D341Med (cell line): ENCODE results near the gene ZBTB11.
A peak's percentile ranks its signal among the peaks of the same experiment; 100 is the strongest.
"Not testable (repeated sequence)": the region's sequence is repeated elsewhere in the genome, so short reads cannot be mapped to it uniquely, and the experiment has no call there.

Source experiments
- DNase-seq: peaks from one replicate; pipeline ENCODE4 v3.0.0; 2012; ENCODE audit warnings: low spot score

Gene ZBTB11

DNA sequence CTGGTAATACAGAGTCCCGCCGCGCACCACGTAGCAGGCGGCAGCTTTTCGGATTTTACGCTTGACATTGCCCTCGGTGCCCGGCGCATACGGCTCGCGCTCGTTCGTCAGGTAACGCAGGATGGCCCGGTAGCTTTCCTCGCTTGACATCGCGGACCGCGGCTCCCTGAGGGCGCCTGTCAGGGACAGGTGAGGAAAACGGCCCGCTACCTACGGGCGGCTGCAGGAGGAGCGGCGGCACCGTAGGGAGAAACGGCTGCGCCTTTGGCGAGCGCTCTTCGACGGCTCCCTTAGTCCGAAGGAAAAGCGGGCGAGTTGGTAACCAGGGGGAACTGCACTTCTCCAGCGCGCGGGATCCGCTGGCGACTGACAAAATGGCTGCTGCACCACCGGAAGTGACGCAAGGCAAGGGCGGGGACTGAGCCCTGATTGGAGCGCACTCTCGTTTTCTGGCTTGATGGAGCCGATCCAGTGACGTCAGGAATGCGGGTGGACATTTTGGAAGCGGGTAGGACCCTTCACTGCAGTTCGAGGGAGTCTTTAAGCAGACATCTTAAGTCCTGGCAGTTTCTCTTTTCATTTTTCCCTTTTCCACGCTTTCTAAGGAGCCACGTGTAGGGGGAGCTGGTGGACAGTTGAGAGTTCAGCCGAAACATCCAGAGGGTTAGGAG, at the start of gene ZBTB11:
ZBTB11 (minus strand) TSS at position 368 of the 671 bp plus-strand sequence; CDS start at position 150, 218 bp downstream.
- peak; percentile 93 for DNase-seq

DNA sequence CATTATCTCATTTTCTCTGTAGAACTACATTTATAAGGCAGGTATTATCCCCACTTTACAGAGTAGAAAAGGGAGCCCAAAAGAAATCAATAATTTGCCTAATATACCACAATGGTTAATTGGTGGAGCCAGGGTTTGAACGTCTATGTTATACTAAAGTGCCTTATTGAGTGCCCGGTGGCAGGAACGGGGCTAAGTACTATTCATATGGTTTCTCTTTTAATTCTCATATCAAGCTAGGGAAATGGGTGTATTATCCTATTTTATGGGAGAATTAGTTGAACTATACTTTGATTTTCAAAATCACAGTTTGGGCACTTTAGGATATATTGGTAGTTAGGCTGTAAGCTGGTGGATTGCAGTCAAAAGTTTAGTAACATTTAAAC, 49.0 kb upstream of the ZBTB11 start:
- no peak for DNase-seq

DNA sequence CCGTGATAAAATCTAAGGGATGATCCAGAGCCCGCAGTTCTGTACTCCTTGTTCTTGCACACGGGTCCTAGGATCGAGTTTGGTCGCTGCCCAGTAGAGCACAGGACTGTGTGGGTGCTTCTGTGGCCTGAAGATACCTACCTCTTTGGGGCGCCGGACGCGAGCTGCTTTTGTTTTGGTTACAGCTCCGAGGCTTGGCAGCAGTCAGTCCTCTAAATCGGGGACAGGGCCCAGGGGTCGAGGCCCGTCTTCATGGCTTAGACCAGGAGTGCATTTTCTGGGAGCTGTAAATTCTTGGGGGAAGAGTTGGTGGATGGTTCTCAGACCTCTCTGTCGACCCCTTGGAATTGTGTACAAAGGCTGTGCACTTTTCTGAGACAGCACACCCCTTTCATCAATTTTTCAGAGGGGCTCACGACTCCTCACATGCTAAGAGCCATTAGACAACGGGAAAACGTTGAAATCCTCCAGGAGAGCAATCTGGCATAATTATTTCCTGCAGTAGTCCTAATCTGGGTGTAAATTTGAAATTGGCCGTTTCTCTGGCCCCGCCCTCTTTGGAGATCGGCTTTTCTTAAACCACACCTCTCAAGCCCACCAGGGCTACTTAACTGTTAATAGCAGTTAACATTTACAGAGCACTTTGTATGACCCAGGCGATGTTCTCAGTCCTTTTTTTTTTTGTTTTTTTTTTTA, 48.4 kb upstream of the ZBTB11 start:
- peak; percentile 55 for DNase-seq

GRCh38 chr3:101724329-101725193, 47.6 kb upstream of the ZBTB11 start, which contains the start of gene CEP97:
CEP97 (plus strand) TSS chr3:101724614; CDS start chr3:101724677, 63 bp downstream.
- peak; percentile 92 for DNase-seq

GRCh38 chr3:101722394-101723173, 45.7 kb upstream of the ZBTB11 start:
- no peak for DNase-seq

GRCh38 chr3:101720851-101721840, 44.2 kb upstream of the ZBTB11 start:
- DNase-seq, result peak; percentile 25

- no peak for DNase-seq
These were observed 42.8 kb upstream of the ZBTB11 start for GRCh38 chr3:101719604-101720185.

GRCh38 chr3:101718455-101718854, 41.5 kb upstream of the ZBTB11 start:
- no peak for DNase-seq

- DNase-seq, result no peak
These were observed 32.2 kb upstream of the ZBTB11 start for GRCh38 chr3:101709126-101709525.

DNA sequence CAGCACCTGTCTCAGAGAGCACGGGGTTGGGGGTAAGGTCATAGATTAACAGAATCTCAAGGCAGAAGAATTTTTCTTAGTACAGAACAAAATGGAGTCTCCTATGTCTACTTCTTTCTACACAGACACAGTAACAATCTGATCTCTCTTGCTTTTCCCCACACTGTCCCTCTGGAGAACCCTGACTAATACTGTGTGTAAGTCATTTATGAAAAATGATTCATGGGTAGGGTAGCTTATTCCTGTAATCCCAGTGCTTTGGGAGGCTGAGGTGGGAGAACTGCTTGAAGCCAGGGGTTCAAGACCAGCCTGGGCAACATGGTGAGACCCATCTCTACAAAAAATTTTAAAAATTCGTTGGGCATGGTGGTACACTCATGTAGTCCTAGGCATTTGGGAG, 27.7 kb upstream of the ZBTB11 start:
- not testable (repeated sequence) for DNase-seq

DNA sequence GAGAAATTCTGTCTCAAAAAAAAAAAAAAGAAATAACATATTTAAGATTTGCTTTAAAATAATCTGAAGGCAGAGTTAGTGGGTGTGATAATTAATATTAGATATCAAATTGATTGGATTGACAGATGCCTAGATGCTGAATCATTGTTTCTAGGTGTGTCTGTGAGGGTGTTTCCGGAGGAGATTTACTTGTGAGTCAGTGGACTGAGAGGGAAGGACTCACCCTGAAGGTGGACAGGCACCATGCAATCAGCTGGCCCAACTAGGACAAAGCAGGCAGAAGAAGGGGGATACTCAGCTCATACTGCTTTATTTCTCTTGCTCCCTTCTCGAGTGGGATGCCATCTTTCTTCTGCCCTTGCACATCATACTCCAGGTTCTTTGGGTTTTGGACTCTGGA, 26.2 kb upstream of the ZBTB11 start:
- no peak for DNase-seq

GRCh38 chr3:101702726-101703125, 25.8 kb upstream of the ZBTB11 start:
- no peak for DNase-seq

DNA sequence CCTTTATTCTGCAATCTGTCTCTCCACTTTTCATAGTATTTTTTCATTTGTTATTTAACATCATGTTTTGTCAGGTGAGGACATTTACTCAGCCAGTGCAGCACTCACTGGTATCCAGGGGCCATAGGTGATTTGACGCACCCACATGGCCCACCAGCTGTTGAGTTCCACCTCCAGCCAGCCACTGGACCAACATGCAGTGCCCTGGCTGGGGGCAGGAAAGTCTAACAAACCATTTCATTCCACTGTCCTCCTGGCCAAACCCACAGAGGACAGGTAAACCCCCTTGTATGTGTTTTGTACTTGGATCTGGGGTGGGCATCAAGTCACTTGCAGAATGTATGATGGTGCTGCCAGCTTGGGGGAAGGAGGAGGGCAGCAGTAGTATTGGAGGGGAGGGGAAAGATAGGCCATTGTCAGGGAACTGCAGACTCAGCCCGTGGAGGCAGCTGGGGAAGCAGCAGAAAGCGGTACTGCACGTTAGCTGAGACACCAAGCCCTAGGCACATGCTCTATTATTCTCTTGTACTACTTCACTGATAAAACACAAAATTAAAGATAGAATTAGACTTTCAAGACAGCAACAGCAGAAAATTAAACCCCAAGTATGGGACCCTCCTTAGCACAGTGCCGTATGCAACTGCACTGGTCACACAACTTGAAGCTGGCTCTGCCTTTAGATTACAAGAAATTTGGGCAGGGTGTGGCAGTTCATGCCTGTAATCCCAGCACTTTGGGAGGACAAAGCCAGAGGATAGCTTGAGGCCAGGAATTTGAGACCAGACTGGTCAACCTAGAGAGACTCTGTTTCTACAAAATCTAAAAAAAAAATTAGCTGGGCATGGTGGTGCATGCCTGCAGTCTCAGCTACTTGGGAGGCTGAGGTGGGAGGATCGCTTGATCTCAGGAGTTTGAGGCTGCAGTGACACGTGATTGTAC, 25.0 kb upstream of the ZBTB11 start:
- no peak for DNase-seq

GRCh38 chr3:101695779-101696372, 18.9 kb upstream of the ZBTB11 start:
- DNase-seq, result no peak

GRCh38 chr3:101694836-101695235, 17.9 kb upstream of the ZBTB11 start:
- not testable (repeated sequence) for DNase-seq

DNA sequence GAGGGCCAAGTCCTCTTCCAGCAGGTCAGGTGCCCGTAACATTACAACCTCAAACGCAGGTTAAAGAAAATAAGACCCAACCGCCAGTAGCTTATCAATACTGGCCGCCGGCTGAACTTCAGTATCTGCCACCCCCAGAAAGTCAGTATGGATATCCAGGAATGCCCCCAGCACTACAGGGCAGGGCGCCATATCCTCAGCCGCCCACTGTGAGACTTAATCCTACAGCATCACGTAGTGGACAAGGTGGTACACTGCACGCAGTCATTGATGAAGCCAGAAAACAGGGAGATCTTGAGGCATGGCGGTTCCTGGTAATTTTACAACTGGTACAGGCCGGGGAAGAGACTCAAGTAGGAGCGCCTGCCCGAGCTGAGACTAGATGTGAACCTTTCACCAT, 16.6 kb upstream of the ZBTB11 start:
- peak; percentile 55 for DNase-seq

GRCh38 chr3:101691685-101692671, 15.0 kb upstream of the ZBTB11 start:
- DNase-seq, result not testable (repeated sequence)
